ENCODE measurements around the gene FZD7. TPM values are rescaled to one million over a fixed set of nuclear protein-coding genes. Genes with fewer than 3 reads are reported as not detected.

FZD7 gene
- total and polyA plus RNA-seq, 10 of the 15 experiments (the other 5 are each of a cell fraction or from before 2014, with no cell fraction given) = 0.24 to 2.4 (median 0.75) TPM

GRCh38 chr2:202049840-202050239 is 16.2 kb downstream of the FZD7 start:
- no peak overlapping the region for H3K27ac ChIP-seq (ENCODE audit: control insufficient read depth, insufficient read depth)
- no peaks in the 10 kb centered on the region for H3K4me1 ChIP-seq (ENCODE audit: control insufficient read depth, insufficient read depth, low read length)
- DNase-seq (ENCODE audit: low read depth, low spot score) (no peak), ATAC-seq (no peak), FAIRE-seq (no peak)
- H3K27me3 ChIP-seq (replicated peaks in 1 of 2; ENCODE audit: control insufficient read depth in 2 of 2, insufficient read depth in 2 of 2, low read length in 1 of 2) = 0 out of 4 replicates have a peak, but pooled peaks cover 0 to 2% of the 10 kb centered on the region in 2 experiments
- H2AFZ ChIP-seq (ENCODE audit: control insufficient read depth, low read depth, low read length) = no peak overlapping the region
- CTCF ChIA-PET = no interaction called here
- BruUV-seq (replicated peaks) = no TSS peak
- RAD21 ChIA-PET (ENCODE audit: unreplicated experiment) = no interaction called here
- no peaks in the 10 kb centered on the region for H3K79me2 ChIP-seq (ENCODE audit: control insufficient read depth, insufficient read depth, low read length)
- 81% methylated on average over 1 of the region's 1 CpG for WGBS (ENCODE audit: insufficient coverage, insufficient replicate concordance, low lambda C conversion rate, missing lambda C conversion rate)
- intact Hi-C loops (cut with micrococcal nuclease; ENCODE audit: unreplicated experiment) = no loop called here
- H4K20me1 ChIP-seq (ENCODE audit: control insufficient read depth, insufficient read depth) = no peaks in the 10 kb centered on the region
- H3K9me3 ChIP-seq (replicated peaks; ENCODE audit: control insufficient read depth, insufficient read depth, low read length) = no peaks in the 10 kb centered on the region
- SMC1A ChIA-PET (ENCODE audit: uncharacterized antibody, unreplicated experiment) = interaction anchor here (1.4 to 2.0 kb wide), 2 partner anchors 15 to 19 kb away, joined by 4 read pairs; no protein-coding TSS in a partner anchor
- in situ Hi-C loops (cut with MboI) = no loop called here
- H3K4me2 ChIP-seq (ENCODE audit: control insufficient read depth, insufficient read depth) = no peak overlapping the region
- H3K9ac ChIP-seq (ENCODE audit: control insufficient read depth, insufficient read depth, low read length) = no peak overlapping the region
- no peak overlapping the region for H3K4me3 ChIP-seq
- no peaks in the 10 kb centered on the region for H3K36me3 ChIP-seq (ENCODE audit: control insufficient read depth in 2 of 2, insufficient read depth in 2 of 2, low read length in 1 of 2)
- TF ChIP-seq JUNB (IDR thresholded peaks at IDR 0.05) (no peak), REST (IDR thresholded peaks at IDR 0.05; ENCODE audit: low read depth, low read length) (no peak)
- POLR2A ChIA-PET = no interaction called here

- Histone ChIP-seq H3K9ac (ENCODE audit: control insufficient read depth, insufficient read depth, low read length) (no peak overlapping the region), H3K79me2 (ENCODE audit: control insufficient read depth, insufficient read depth, low read length) (no peaks in the 10 kb centered on the region), H4K20me1 (ENCODE audit: control insufficient read depth, insufficient read depth) (no peaks in the 10 kb centered on the region), H3K4me3 (no peak overlapping the region), H3K27me3 (replicated peaks in 1 of 2; ENCODE audit: control insufficient read depth in 2 of 2, insufficient read depth in 2 of 2, low read length in 1 of 2) (0 out of 4 replicates have a peak, but pooled peaks cover 0 to 2% of the 10 kb centered on the region in 2 experiments), H3K4me2 (ENCODE audit: control insufficient read depth, insufficient read depth) (no peak overlapping the region), H3K4me1 (ENCODE audit: control insufficient read depth, insufficient read depth, low read length) (no peaks in the 10 kb centered on the region), H2AFZ (ENCODE audit: control insufficient read depth, low read depth, low read length) (no peak overlapping the region), H3K36me3 (ENCODE audit: control insufficient read depth in 2 of 2, insufficient read depth in 2 of 2, low read length in 1 of 2) (no peaks in the 10 kb centered on the region), H3K9me3 (replicated peaks; ENCODE audit: control insufficient read depth, insufficient read depth, low read length) (no peaks in the 10 kb centered on the region), H3K27ac (ENCODE audit: control insufficient read depth, insufficient read depth) (no peak overlapping the region)
- BruUV-seq (replicated peaks) = no TSS peak
- SMC1A ChIA-PET (ENCODE audit: uncharacterized antibody, unreplicated experiment) = no interaction called here
- intact Hi-C loops (cut with micrococcal nuclease; ENCODE audit: unreplicated experiment) (no loop called here), in situ Hi-C loops (cut with MboI) (no loop called here)
- ATAC-seq = no peak
- FAIRE-seq = peak; percentile 7
- RAD21 ChIA-PET (ENCODE audit: unreplicated experiment) = no interaction called here
- CTCF ChIA-PET = no interaction called here
- no peak for DNase-seq (ENCODE audit: low read depth, low spot score)
- POLR2A ChIA-PET = no interaction called here
- TF ChIP-seq ZNF384 (IDR thresholded peaks at IDR 0.05; ENCODE audit: borderline replicate concordance, low read depth, low read length) (no peak), MTA2 (IDR thresholded peaks at IDR 0.05; ENCODE audit: low read depth) (no peak), NR2C1 (IDR thresholded peaks at IDR 0.05) (no peak), CTCF (IDR thresholded peaks at IDR 0.05 in 2 of 3, conservative IDR thresholded peaks at IDR 0.05 in 1 of 3; ENCODE audit: control insufficient read depth in 2 of 3, extremely low read depth in 1 of 3, insufficient read depth in 1 of 3, low read depth in 3 of 3, low read length in 3 of 3) (no peak), ASH2L (IDR thresholded peaks at IDR 0.05; ENCODE audit: borderline replicate concordance, low read depth) (no peak)
- TF ChIP-seq, protein P1, sequence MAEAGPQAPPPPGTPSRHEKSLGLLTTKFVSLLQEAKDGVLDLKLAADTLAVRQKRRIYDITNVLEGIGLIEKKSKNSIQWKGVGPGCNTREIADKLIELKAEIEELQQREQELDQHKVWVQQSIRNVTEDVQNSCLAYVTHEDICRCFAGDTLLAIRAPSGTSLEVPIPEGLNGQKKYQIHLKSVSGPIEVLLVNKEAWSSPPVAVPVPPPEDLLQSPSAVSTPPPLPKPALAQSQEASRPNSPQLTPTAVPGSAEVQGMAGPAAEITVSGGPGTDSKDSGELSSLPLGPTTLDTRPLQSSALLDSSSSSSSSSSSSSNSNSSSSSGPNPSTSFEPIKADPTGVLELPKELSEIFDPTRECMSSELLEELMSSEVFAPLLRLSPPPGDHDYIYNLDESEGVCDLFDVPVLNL (IDR thresholded peaks at IDR 0.05; ENCODE audit: low read depth, low read length) = no peak
These were observed 17.0 kb downstream of the FZD7 start for GRCh38 chr2:202050652-202051051.

All from GM12878 (cell line).